Measurements from ENCODE around the gene GREB1L. TPM values are rescaled to one million over a fixed set of nuclear protein-coding genes. Genes with fewer than 3 reads are reported as not detected.

GREB1L gene
- 0.22 and 0.76 TPM in 2 replicates for total RNA-seq
- polyA plus RNA-seq = 0.27 and 0.41 TPM in 2 replicates
- polyA plus RNA-seq (2011; cell fraction: cytosol; rRNA removed) = 0.40 and 0.47 TPM in 2 replicates
- 1.3 and 2.4 TPM in 2 replicates for polyA plus RNA-seq (2011; cell fraction: nucleus; rRNA removed)
- 4.5 and 6.9 TPM in 2 replicates for polyA plus RNA-seq (2012)
- polyA minus RNA-seq = 2.0 and 2.7 TPM in 2 replicates
- 11.9 TPM for polyA minus RNA-seq (2011; cell fraction: cytosol; rRNA and poly(A)+ RNA removed)
- 3.6 and 6.7 TPM in 2 replicates for polyA minus RNA-seq (2011; cell fraction: nucleus; rRNA and poly(A)+ RNA removed)
- Bru-seq, nascent RNA = percentile 20 among the genes with signal in this experiment
- percentile 15 among the genes with signal in this experiment for BruChase-seq, experiment 1, labeled RNA remaining after a 6-hour chase
- percentile 21 among the genes with signal in this experiment for BruChase-seq, experiment 2, labeled RNA remaining after a 2-hour chase
- long read RNA-seq, partial matches to known transcripts = 0 of 1 reads
- long read RNA-seq, other reads (novel, unspliced or antisense) = 1 of 1 reads

GRCh38 chr18:21242141-21242779 is at the start of gene GREB1L:
TSS of gene GREB1L (plus strand) at chr18:21242232. CDS start at chr18:21383519, 141,287 bp downstream.
- BruUV-seq (replicated peaks) = no TSS peak
- Histone ChIP-seq H3K36me3 (ENCODE audit: control insufficient read depth in 2 of 2, extremely low read depth in 1 of 2, insufficient read depth in 2 of 2, low read length in 2 of 2) (no peaks in the 10 kb centered on the region), H3K9ac (replicated peaks; ENCODE audit: extremely low read depth, insufficient read depth, low read length) (no peak within 1 kb of the TSS), H3K9me1 (replicated peaks; ENCODE audit: control insufficient read depth, extremely low read depth, insufficient read depth, low read length) (no peaks in the 10 kb centered on the region), H2AFZ (ENCODE audit: low read depth, low read length) (peak within 1 kb of the TSS; percentile 83), H3K4me1 (ENCODE audit: control insufficient read depth, extremely low read depth, insufficient read depth, low read length) (peaks cover 17% of the 10 kb centered on the region), H3K9me3 (replicated peaks; ENCODE audit: control insufficient read depth, insufficient read depth, low read length) (no peaks in the 10 kb centered on the region), H3K27ac (ENCODE audit: insufficient read depth, low read depth, low read length) (no peak within 1 kb of the TSS), H3K79me2 (ENCODE audit: control insufficient read depth, insufficient read depth, low read length) (no peaks in the 10 kb centered on the region), H3K4me2 (ENCODE audit: insufficient read depth, low read length) (peak within 1 kb of the TSS; percentile 28), H4K20me1 (replicated peaks; ENCODE audit: control insufficient read depth, extremely low read depth, insufficient read depth, low read length) (no peaks in the 10 kb centered on the region), H3K27me3 (ENCODE audit: control insufficient read depth in 2 of 2, insufficient read depth in 2 of 2, low read length in 2 of 2) (peaks cover 17 to 47% of the 10 kb centered on the region in 2 experiments), H3K4me3 (replicated peaks in 1 of 3; ENCODE audit: insufficient read depth in 1 of 3, low read depth in 1 of 3, low read length in 3 of 3) (peak within 1 kb of the TSS; percentile 46 to 63 (median 59))
- intact Hi-C loops (cut with micrococcal nuclease) (no loop called here), dilution Hi-C loops (cut with MboI; ENCODE audit: extremely low pct_ligation_motif_present, low sequenced_read_pairs) (no loop called here)
- CTCF ChIA-PET = interaction anchor here (0.7 to 1.5 kb wide), 4 partner anchors 13 to 359 kb away, joined by 3 to 4 read pairs (median 3); partner anchors contain the start of gene ESCO1
- no peak for TF ChIP-seq POLR2AphosphoS5 (IDR thresholded peaks at IDR 0.05; ENCODE audit: insufficient read depth, low read depth, low read length)
- no peak for TF ChIP-seq MAX (IDR thresholded peaks at IDR 0.05; ENCODE audit: insufficient read depth, insufficient read length)
- no peak for TF ChIP-seq GATA2 (IDR thresholded peaks at IDR 0.05; ENCODE audit: insufficient read depth, insufficient read length, low read depth, low read length)
- TF ChIP-seq CTCF (IDR thresholded peaks at IDR 0.05; ENCODE audit: extremely low read depth in 1 of 2, insufficient read depth in 1 of 2, low read depth in 1 of 2, low read length in 2 of 2) = peak in 1 of 2 donors; percentile 32
- no peak for TF ChIP-seq EZH2 (IDR thresholded peaks at IDR 0.05; ENCODE audit: borderline replicate concordance, low read depth, low read length, severe bottlenecking)
- DNase-seq (ENCODE audit: low read depth, low spot score) (peak; percentile 26), FAIRE-seq (no peak)
- POLR2A ChIA-PET = no interaction called here
